GM19099 (cell line): Measurements from ENCODE around the gene F2RL1.

Source experiments
- POLR2A ChIP-seq: IDR thresholded peaks from 3 replicates; pipeline ENCODE4 v1.6.1; 2011; ENCODE audit warnings: low read depth; ENCODE audit not compliant: insufficient read length; ENCODE audit errors: extremely low read depth

The F2RL1 gene

GRCh38 chr5:76866503-76866902, 47.7 kb downstream of the F2RL1 start:
- TF ChIP-seq POLR2A, result no peak

- no peak for TF ChIP-seq POLR2A
Observed at GRCh38 chr5:76867038-76867437, 48.2 kb downstream of the F2RL1 start.

GRCh38 chr5:76867827-76868693, 49.2 kb downstream of the F2RL1 start:
- no peak for TF ChIP-seq POLR2A

GRCh38 chr5:76870046-76870445, 51.2 kb downstream of the F2RL1 start:
- no peak for TF ChIP-seq POLR2A

- no peak for TF ChIP-seq POLR2A
Observed at GRCh38 chr5:76874088-76874581, 55.3 kb downstream of the F2RL1 start.
